GM18505 (cell line): ENCODE results near the gene RPL3.
A peak's percentile ranks its signal among the peaks of the same experiment; 100 is the strongest.

Experiments
- ATAC-seq: cut with Tn5 transposase; IDR thresholded peaks from one replicate; pipeline ENCODE4 v1.9.1; 2021; ENCODE audit not compliant: unreplicated experiment
- POLR2A ChIP-seq: IDR thresholded peaks from 4 replicates; pipeline ENCODE4 v1.6.1; 2011; ENCODE audit warnings: borderline replicate concordance; ENCODE audit not compliant: insufficient read depth, insufficient read length; ENCODE audit errors: extremely low read depth

The RPL3 gene

DNA sequence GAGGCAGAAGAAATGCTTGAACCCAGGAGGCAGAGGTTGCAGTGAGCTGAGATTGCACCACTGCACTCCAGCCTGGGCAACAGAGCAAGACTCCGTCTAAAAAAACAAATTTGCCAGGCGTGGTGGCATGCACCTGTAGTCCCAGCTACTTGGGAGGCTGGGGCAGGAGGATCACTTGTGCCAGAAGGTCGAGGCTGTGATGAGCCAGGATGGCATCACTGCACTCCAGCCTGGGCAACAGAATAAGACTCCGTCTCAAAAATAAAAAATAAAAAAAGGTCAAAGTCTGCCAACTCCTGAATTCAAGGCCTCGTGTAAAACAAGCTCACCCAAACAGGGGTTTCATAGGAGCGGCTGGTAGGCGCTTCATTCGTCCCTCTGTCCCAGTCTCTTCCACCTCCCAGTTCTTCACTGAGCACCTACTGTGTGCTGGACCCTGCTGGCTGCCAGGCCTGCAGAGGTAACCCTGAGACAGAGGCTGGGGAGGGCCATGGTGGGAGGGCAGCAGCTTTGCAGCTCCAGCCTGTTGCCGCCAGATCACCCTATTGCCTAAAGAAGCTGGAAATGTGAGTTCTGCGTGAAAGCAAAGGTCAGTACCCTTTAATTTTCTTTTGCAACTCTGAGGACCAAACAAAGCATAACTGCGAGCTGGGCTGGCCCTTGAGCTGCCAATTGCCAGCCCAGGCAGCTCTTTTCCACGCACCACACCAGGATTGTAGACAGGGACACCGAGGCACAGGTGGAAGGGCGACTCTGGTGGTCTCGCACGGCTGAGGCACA is 15.3 kb downstream of the RPL3 start:
- no peak for TF ChIP-seq POLR2A
- no peak for ATAC-seq

DNA sequence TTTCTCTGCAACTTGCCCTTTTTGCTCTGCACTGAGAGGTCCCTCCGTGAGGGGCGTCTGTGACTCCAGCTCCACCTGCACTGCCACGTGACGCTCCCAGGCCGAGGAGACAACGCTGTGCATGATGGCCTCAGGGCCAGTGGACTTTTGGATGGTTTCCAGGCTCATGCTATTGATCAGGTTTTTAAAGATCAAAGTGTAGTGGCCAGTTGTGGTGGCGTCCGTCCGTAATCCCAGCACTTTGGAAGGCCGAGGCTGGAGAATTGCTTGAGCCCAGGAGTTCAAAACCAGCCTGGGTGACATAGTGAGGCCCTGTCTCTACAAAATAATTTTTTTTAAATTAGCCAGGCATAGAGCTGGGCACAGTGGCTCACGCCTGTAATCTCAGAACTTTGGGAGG is 16.1 kb downstream of the RPL3 start:
- no peak for TF ChIP-seq POLR2A
- ATAC-seq = no peak

DNA sequence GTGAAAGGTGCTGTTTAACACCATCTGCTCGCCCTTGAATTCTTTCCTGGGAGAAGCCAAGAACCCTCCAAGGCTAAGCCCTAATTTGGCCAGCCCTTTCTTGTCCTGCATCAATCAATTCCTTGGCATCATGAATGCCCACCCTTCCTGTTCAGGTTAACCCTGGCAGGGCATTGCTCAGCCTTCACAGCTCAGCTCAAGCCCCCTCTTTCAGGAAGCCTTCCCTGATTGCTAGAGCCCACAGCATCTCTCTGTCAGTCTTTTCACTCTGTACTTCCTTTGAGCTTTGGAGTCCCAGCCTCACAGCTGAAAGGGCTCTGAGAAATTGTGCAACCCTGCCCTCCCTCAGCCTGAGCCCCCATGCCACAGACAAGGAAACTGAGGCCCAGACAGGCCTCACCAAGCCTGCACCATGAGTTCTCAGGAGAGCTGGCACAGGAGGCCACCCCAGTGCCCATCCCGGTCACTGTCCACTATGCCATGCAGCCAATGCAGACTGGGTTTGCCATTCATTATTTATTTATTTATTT is 16.9 kb downstream of the RPL3 start:
- no peak for ATAC-seq
- TF ChIP-seq POLR2A = no peak

DNA sequence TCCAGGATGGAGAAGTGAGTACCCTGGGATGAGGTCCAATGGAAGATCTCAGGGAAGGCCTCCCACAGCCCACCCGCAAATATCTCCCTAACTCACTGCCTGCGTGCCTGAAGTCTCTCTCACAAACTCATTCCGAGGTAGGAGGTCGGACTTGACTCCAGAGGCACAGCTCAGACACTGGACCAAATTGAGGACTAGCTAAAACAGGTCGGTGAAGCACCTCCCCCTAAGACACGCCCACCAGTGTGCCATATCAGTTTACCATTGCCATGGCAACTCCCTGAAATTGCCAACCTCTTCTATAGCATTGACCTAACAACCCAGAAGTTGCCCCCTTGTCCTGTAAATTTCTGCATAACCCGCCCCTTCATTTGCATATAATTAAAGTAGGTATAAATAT is 17.5 kb downstream of the RPL3 start:
- no peak for TF ChIP-seq POLR2A
- ATAC-seq = no peak

DNA sequence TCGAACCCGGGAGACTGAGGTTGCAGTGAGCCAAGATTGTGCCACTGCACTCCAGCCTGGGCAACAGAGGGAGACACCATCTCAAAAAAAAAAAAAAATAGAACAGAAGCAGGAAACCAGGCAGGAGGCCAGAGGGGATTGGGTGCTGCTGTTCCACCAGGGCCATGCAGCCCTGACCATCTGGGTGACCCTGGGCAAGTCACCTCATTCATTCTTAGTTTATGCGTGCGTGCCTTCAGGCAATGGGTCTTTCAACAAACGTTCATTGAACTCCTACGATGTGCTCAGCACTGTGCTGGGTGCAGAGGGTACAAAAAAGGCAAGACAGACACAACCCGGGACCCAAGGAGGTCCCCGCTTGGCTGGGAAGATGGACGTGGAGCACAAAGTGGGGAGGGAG is 18.3 kb downstream of the RPL3 start:
- TF ChIP-seq POLR2A = no peak
- no peak for ATAC-seq

DNA sequence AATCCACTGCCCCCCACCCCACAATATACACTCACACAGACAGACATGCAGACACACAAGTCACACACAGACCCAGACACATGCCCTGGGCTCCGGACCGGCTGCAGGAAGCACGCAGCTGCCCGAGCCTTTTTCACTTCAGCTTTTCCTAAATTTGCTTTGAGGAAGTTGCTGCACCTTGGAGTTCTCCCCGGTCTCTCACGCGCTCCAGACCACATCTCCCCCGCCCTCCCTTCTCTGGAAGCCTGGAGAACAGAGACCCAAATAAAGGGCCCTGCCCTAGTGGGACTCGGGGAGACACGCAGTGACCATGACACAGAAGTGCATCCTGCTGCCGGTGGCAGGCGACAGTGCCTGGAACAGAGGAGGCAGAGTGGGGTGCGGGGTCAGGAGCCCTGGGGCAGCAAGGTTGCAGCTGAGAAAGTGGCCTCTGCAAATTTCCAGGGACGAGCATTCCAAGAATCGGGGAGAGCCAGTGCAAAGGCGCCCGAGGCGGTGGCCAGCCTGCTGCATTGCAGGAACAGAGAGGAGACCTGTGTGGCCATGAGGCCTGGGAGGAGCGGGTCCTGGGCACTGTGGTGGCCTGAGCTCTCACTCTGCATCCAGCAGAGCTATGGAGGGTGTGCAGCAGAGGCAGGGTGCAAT is 19.1 kb downstream of the RPL3 start:
- no peak for TF ChIP-seq POLR2A
- no peak for ATAC-seq

DNA sequence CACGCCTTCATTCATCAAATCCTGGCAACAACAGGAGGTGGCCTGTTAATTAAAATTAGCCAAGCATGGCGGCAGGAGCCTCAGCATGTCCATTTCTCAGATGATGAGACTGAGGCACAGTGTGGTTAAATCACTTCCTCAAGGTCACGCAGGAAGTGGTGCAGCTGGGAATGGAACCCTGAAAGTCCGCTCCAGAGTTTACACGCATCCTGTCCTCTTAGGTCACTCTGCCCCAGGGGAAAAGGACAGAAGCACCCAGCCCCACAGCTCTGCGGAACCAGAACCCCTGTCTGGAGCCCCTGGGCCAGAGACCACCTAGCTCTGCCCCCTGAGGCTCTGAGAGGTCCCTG is 19.6 kb downstream of the RPL3 start:
- ATAC-seq = no peak
- peak; percentile 44 for TF ChIP-seq POLR2A

DNA sequence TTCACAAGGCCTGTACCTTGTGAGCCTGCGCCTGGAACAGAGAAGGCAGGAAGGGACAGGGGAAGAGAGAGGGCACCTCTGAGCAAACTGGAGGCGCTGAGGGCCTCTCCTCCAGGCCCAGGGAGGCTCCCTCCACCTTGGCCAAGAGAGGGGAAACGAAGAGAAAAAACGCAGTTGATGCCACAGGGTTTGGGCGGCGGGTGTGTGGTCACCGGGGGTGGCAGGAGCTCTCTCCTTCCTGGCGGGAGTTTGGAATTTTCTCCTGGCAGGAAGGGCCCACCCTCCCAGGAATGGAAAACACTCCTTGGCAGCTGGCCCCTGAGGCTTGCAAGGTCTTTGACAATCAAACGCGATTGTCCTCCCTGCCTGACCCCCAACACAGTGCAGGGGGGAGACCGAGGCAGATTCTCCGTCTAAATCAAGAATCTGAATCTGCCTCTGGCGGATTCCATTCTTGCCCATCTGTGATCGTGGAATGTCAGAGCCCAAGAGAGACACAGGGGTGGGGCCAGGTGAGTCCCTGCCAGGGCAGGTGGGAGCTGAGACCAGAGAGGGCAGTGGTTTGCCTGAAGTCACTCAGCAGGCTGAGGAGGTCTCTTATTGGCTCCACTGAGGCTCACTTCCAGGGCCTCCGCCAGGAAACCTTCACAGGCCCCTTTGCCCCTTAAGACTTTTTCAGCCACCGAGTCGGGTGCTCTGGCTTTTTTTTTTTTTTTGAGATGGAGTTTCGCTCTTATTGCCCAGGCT is 21.0 kb downstream of the RPL3 start:
- ATAC-seq = no peak
- no peak for TF ChIP-seq POLR2A

DNA sequence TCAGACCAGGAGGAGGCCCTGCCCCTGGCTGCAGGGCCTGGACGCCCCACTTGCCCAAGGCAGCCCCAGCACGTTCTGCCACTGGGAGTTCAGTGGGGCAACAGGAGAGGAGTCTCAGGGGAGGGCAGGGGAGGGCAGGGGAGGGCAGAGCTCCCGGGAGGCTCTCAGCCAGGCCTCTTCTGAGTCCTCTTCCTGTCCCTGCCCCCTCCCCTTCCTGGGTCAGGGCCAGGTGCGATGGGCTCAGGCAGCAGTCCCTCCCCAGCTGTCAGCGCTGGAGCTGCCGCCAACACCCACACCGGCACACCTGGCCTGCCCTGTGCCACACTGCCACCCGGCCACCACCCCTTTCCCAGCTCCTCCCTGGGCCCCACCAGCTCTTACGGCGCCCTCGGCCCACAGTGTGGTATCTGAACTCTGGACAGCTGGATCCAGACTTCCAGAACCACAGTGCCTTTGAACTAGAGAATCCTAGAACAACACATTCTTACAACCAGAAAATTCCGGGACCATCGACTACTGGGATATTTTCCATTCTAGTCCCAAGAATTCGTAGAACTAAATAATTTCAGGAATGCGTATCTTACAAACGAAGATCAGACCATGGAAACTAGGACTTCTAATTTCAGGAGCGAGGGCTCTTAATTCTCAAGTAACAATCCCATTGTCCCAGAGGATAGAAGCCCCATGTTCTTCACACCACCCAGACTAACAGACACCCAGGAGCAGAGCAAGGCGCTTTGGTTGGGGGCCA is 21.8 kb downstream of the RPL3 start:
- no peak for ATAC-seq
- TF ChIP-seq POLR2A = no peak

DNA sequence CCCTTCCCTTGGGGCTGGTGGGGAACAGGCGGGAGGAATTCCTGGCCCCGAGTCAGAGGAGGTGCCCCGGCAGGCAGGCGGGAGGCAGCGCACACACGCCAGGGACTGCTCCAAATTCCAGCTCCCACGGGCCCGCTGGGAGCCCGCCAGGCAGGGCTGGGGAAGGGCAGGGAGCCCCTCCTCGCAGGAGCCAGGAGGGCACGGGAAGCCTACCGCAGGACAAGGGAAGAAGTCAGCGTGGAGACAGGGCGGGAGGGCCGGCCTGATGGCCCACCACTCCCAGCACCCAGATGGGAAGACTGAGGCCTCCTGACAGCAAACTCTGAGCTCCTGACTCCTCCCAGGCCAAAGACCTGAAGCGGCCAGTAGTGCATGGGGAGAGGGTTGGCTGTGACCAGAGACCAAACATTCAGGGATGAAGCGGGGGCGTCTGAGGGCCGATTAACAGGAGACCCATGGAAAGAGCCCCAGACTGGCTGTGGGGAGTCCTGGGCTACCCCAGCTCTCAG is 22.4 kb downstream of the RPL3 start:
- TF ChIP-seq POLR2A = no peak
- no peak for ATAC-seq

DNA sequence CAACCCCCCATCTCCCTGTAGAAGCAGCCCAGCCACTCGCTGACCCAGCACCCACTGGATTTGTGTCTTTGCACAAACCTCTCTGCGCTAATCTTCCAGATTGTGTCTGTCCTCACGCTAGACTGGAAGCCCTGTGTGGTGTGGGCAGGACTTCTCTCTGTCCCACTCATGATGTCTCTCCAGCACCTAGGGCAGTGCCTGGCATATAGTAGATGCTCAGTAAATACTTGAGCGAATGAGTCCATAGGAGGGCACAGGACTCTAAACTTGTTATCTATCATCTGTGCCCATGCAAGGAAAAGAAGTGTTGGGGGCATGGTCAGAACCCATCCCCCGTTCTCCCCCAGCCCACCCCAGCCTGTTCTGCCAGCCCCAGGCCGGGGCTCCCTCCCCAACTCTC is 22.9 kb downstream of the RPL3 start:
- no peak for ATAC-seq
- no peak for TF ChIP-seq POLR2A

DNA sequence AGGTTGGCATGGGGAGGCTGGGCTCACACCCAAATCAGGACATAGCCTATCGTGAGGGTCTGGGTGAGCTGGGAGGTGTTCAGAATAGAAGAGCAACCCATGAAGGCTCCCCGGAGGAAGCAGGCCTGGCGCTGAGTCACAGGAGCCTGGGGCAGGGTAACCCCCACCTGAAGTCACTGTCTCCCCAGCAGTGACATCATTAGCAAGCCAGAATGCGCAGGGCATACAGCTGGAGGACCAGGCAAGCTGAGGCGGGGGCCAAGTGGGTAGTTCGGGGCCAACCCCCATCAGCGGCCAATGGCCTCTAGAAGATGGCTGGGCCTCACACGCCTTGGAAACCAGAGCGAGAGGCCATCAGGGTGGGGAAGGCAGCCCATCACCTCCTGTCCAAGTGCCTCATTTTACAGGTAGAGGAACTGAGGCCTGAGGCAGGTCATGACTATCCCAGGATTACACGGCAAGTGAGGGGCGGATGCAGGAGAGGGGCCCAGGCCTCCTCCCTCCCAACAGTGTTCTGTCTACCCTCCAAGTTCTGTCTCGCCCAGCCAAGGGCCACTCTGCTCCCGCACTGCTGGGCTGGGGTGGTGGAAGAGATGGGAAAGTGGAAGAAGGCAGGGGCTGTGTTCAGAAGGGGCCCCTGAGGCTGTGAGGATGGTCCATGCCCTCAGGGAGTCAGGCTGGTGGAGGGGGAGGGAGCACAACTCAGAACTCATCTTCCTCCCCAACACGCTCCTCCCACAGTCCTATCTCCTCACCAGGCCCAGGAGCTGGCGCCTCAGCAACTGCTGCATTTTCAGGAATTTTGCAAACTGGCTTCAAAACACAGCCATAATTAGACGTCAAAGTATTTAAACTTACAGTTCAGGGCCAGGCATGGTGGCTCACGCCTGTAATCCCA is 24.6 kb downstream of the RPL3 start:
- no peak for TF ChIP-seq POLR2A
- no peak for ATAC-seq
